Keratinocyte (primary cell): ENCODE data around the gene SYNGR1. TPM values are rescaled to one million over a fixed set of nuclear protein-coding genes. Genes with fewer than 3 reads are reported as not detected.
A peak's percentile ranks its signal among the peaks of the same experiment; 100 is the strongest.

Experiments
- DNase-seq: peaks from one replicate; pipeline ENCODE4 v3.0.0-alpha.2; 2011; ENCODE audit warnings: low read depth, missing footprints, low spot score
- FAIRE-seq: peaks from 2 replicates; lab custom pipeline; 2011; peaks lifted over from hg19 to GRCh38; lab: Jason Lieb, UNC
- H2AFZ ChIP-seq: 2 replicates; pipeline ENCODE4 v1.6.0; 2012; ENCODE audit warnings: low read length, control low read depth, inconsistent platforms; ENCODE audit not compliant: control insufficient read depth
- H3K27ac ChIP-seq: 2 replicates; pipeline ENCODE4 v1.5.1; 2011; ENCODE audit warnings: low read length; ENCODE audit not compliant: control insufficient read depth, insufficient read depth
- H3K27me3 ChIP-seq: 3 replicates; pipeline ENCODE4 v1.6.0; 2011; ENCODE audit warnings: low read length; ENCODE audit not compliant: control insufficient read depth, insufficient read depth; ENCODE audit errors: extremely low read depth
- H3K36me3 ChIP-seq, 2 experiments: 2 replicates in 1 of 2; 3 replicates in 1 of 2; pipeline ENCODE4 v1.5.1; 2011; ENCODE audit warnings: low read length in 2 of 2, mild to moderate bottlenecking in 1 of 2; ENCODE audit not compliant: control insufficient read depth in 2 of 2, insufficient read depth in 2 of 2; ENCODE audit errors: extremely low read depth in 1 of 2
- H3K4me1 ChIP-seq: 3 replicates; pipeline ENCODE4 v1.5.1; 2011; ENCODE audit warnings: low read length; ENCODE audit not compliant: control insufficient read depth, insufficient read depth; ENCODE audit errors: extremely low read depth
- H3K4me2 ChIP-seq: 3 replicates; pipeline ENCODE4 v1.6.0; 2011; ENCODE audit warnings: low read depth, low read length; ENCODE audit not compliant: control insufficient read depth, insufficient read depth; ENCODE audit errors: extremely low read depth
- H3K4me3 ChIP-seq, 3 experiments: fragments of 200-600 bp in 1 of 3; sonication (generic) in 1 of 3; 2 replicates in 2 of 3; 3 replicates in 1 of 3; pipeline ENCODE4 v1.5.1; 2011 to 2016; ENCODE audit warnings: low read length in 3 of 3, mild to moderate bottlenecking in 3 of 3, control low read depth in 2 of 3, inconsistent platforms in 1 of 3, low read depth in 1 of 3, mixed read lengths in 1 of 3, mixed run types in 1 of 3, moderate library complexity in 1 of 3; ENCODE audit not compliant: control insufficient read depth in 2 of 3, insufficient read depth in 2 of 3; ENCODE audit errors: extremely low read depth in 1 of 3
- H3K79me2 ChIP-seq: 2 replicates; pipeline ENCODE4 v1.6.0; 2012; ENCODE audit warnings: low read length; ENCODE audit not compliant: control insufficient read depth, insufficient read depth
- H3K9ac ChIP-seq: 3 replicates; pipeline ENCODE4 v1.6.0; 2011; ENCODE audit warnings: low read length; ENCODE audit not compliant: control insufficient read depth, insufficient read depth; ENCODE audit errors: extremely low read depth
- H3K9me1 ChIP-seq: 3 replicates; pipeline ENCODE4 v1.6.0; 2011; ENCODE audit warnings: low read length; ENCODE audit not compliant: control insufficient read depth, insufficient read depth; ENCODE audit errors: extremely low read depth
- H3K9me3 ChIP-seq: 2 replicates; pipeline ENCODE4 v1.5.1; 2012; ENCODE audit warnings: low read depth, low read length; ENCODE audit not compliant: control insufficient read depth
- H4K20me1 ChIP-seq: 3 replicates; pipeline ENCODE4 v1.6.0; 2011; ENCODE audit warnings: low read length; ENCODE audit not compliant: control insufficient read depth, insufficient read depth; ENCODE audit errors: extremely low read depth
- EZH2 ChIP-seq: IDR thresholded peaks from one replicate; pipeline ENCODE4 v1.6.1; 2012; ENCODE audit warnings: inconsistent platforms, mild to moderate bottlenecking, low read length, moderate library complexity
- dilution Hi-C: fragments of 300-500 bp; cut with MboI; formaldehyde crosslinking; loops from one replicate; pipeline ENCODE4 v1.7.0; 2020; ENCODE audit warnings: low sequenced_read_pairs; ENCODE audit not compliant: extremely low pct_ligation_motif_present
- polyA plus RNA-seq, 5 experiments: library from polyadenylated mRNA; depleted of rRNA in 3 of 5; stranded (reverse) in 3 of 5; stranded (forward) in 1 of 5; unstranded in 1 of 5; fragments of >200 nt; gene quantifications; 1 replicate in 1 of 5; 2 replicates in 3 of 5; 3 replicates in 1 of 5; pipeline versions ENCODE4 v1.2.1 to v1.2.3, GENCODE V29; 2011 to 2012; ENCODE audit warnings: missing spikeins in 2 of 5, low read depth in 1 of 5, low replicate concordance in 1 of 5
- TF ChIP-seq, protein P1 (sequence below), 3 experiments: IDR thresholded peaks in 1 of 3; conservative IDR thresholded peaks in 1 of 3; optimal IDR thresholded peaks in 1 of 3; 2 replicates in 2 of 3; 3 replicates in 1 of 3; pipeline versions ENCODE3 to v1.5.1; 2011; ENCODE audit warnings: low read length in 3 of 3, mild to moderate bottlenecking in 3 of 3, moderate library complexity in 2 of 3, control low read depth in 1 of 3, inconsistent platforms in 1 of 3; ENCODE audit not compliant: insufficient read depth in 2 of 3; ENCODE audit errors: extremely low read depth in 1 of 3

SYNGR1 gene
- polyA plus RNA-seq, 1 donor (not counting 4 experiments of a cell fraction or from before 2014, with no cell fraction given), result 0.63 TPM

DNA sequence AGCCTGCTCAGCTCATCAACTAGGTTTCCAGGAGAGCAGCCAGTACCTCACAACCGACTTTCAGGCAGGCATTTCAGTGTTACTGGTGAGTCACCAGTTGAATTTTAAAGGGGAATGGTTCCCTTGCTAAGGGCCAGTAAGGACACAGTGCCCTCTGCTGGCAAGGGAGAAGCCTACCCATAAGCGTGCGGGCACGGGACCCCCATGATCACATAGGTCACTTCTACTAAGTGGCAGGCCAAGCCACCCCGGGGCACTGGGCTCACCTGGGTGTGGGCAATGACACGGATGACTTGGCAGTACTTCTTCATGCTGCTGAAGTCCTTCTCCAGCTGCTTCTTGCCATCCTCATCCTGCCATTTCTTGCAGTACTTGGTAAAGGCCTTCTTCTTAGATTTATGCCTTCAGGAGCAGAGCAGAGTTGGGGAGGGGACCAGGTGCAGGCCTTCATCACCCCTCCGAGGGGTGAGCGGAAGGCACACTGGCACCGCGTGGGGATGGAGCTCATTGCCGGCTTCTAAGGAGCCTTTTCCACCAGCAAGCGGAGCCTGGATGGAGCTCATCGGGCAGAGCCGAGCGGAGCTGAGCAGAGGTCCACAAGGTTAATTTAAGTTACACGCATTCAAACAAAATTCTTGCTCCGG, 33.2 kb upstream of the SYNGR1 start:
- H3K27ac ChIP-seq, result peak overlapping the region; percentile 99
- H3K36me3 ChIP-seq, result peaks cover 56 to 76% of the 10 kb centered on the region in 2 experiments
- H3K79me2 ChIP-seq, result peaks cover 64% of the 10 kb centered on the region
- dilution Hi-C loops, result no loop called here
- peaks cover 64% of the 10 kb centered on the region for H4K20me1 ChIP-seq
- H3K9me1 ChIP-seq, result peaks cover 4% of the 10 kb centered on the region
- no peak for TF ChIP-seq EZH2
- TF ChIP-seq, protein P1, sequence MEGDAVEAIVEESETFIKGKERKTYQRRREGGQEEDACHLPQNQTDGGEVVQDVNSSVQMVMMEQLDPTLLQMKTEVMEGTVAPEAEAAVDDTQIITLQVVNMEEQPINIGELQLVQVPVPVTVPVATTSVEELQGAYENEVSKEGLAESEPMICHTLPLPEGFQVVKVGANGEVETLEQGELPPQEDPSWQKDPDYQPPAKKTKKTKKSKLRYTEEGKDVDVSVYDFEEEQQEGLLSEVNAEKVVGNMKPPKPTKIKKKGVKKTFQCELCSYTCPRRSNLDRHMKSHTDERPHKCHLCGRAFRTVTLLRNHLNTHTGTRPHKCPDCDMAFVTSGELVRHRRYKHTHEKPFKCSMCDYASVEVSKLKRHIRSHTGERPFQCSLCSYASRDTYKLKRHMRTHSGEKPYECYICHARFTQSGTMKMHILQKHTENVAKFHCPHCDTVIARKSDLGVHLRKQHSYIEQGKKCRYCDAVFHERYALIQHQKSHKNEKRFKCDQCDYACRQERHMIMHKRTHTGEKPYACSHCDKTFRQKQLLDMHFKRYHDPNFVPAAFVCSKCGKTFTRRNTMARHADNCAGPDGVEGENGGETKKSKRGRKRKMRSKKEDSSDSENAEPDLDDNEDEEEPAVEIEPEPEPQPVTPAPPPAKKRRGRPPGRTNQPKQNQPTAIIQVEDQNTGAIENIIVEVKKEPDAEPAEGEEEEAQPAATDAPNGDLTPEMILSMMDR (optimal IDR thresholded peaks at IDR 0.05 in 1 of 3, IDR thresholded peaks at IDR 0.05 in 1 of 3, conservative IDR thresholded peaks at IDR 0.05 in 1 of 3; ENCODE audit: extremely low read depth in 1 of 3, insufficient read depth in 2 of 3, low read length in 3 of 3), result peak; percentile 89 to 96 (median 92)
- no peak overlapping the region for H2AFZ ChIP-seq
- H3K27me3 ChIP-seq, result no peaks in the 10 kb centered on the region
- peak overlapping the region; percentile 100 for H3K9ac ChIP-seq
- DNase-seq (peak; percentile 69), FAIRE-seq (peak; percentile 63)
- peak overlapping the region; percentile 67 to 85 (median 80) for H3K4me3 ChIP-seq
- no peaks in the 10 kb centered on the region for H3K9me3 ChIP-seq
- H3K4me2 ChIP-seq, result peak overlapping the region; percentile 87
- H3K4me1 ChIP-seq, result peaks cover 45% of the 10 kb centered on the region

DNA sequence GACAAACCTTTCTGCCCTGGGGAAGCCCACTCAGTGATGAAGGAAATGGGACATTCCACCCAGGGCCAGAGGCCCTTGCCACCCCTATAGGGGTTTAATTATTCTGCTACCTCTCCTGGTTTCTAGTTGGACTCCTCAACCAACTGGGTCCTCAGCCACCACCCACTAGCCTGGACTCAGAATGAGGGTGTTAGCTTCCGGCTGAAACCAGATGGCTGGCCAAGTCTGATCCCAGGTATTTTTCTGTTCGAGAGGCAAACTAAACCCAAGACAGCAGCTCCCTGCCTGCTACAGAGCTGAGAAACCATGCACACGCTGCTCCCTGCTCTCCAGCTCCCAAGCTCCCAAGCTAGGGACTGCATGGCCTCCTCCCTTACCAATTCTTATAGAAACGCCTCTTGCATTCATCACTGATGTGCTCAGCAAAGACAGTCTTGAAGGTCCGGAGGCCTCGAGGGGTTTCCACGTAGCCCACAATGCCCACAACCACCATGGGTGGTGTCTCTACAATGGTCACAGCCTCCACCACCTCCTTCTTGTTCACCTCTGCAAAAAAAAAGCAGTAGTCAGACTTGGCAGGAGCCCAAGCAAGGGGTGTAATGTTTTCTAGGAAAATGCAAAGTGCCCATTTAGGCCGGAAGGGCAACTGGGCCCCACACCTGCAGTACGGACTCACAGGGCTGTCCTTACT, 32.6 kb upstream of the SYNGR1 start:
- DNase-seq (peak; percentile 52), FAIRE-seq (no peak)
- TF ChIP-seq, protein P1 (optimal IDR thresholded peaks at IDR 0.05 in 1 of 3, IDR thresholded peaks at IDR 0.05 in 1 of 3, conservative IDR thresholded peaks at IDR 0.05 in 1 of 3; ENCODE audit: extremely low read depth in 1 of 3, insufficient read depth in 2 of 3, low read length in 3 of 3), result no peak
- TF ChIP-seq EZH2, result no peak
- Histone ChIP-seq H2AFZ (no peak overlapping the region), H3K36me3 (peaks cover 49 to 69% of the 10 kb centered on the region in 2 experiments), H3K9me1 (peaks cover 4% of the 10 kb centered on the region), H3K79me2 (peaks cover 64% of the 10 kb centered on the region), H3K9ac (peak overlapping the region; percentile 100), H3K4me3 (peak overlapping the region; percentile 67 to 85 (median 80)), H3K27me3 (no peaks in the 10 kb centered on the region), H3K4me1 (peaks cover 39% of the 10 kb centered on the region), H3K27ac (peak overlapping the region; percentile 99), H3K4me2 (peak overlapping the region; percentile 87), H3K9me3 (no peaks in the 10 kb centered on the region), H4K20me1 (peaks cover 58% of the 10 kb centered on the region)
- dilution Hi-C loops, result no loop called here
